ENCODE data around the gene ZNF407.

Gene ZNF407

GRCh38 chr18:75053028-75053629 is 455.5 kb downstream of the ZNF407 start:
- no peak for DNase-seq (ENCODE audit: low read depth)

GRCh38 chr18:75054046-75054445 is 456.4 kb downstream of the ZNF407 start:
- DNase-seq (ENCODE audit: low read depth) = no peak

GRCh38 chr18:75054611-75055010 is 456.9 kb downstream of the ZNF407 start:
- no peak for DNase-seq (ENCODE audit: low read depth)

GRCh38 chr18:75057169-75057960 is 459.7 kb downstream of the ZNF407 start:
- no peak for DNase-seq (ENCODE audit: low read depth)

- DNase-seq (ENCODE audit: low read depth) = no peak
Observed at GRCh38 chr18:75060185-75060584, 462.5 kb downstream of the ZNF407 start.

- no peak for DNase-seq (ENCODE audit: low read depth)
Observed at GRCh38 chr18:75062297-75062886, 464.7 kb downstream of the ZNF407 start.

GRCh38 chr18:75063196-75063595 is 465.5 kb downstream of the ZNF407 start:
- DNase-seq (ENCODE audit: low read depth) = no peak

- DNase-seq (ENCODE audit: low read depth) = no peak
Observed at GRCh38 chr18:75063615-75064512, 466.2 kb downstream of the ZNF407 start.

GRCh38 chr18:75064513-75064905 is 466.8 kb downstream of the ZNF407 start:
- DNase-seq (ENCODE audit: low read depth) = no peak

GRCh38 chr18:75065251-75066000 is 467.8 kb downstream of the ZNF407 start:
- no peak for DNase-seq (ENCODE audit: low read depth)

- no peak for DNase-seq (ENCODE audit: low read depth)
Observed at GRCh38 chr18:75066021-75066880, 468.6 kb downstream of the ZNF407 start.

GRCh38 chr18:75066936-75067335 is 469.3 kb downstream of the ZNF407 start:
- DNase-seq (ENCODE audit: low read depth) = no peak

GRCh38 chr18:75067996-75068645 is 470.5 kb downstream of the ZNF407 start:
- DNase-seq (ENCODE audit: low read depth) = no peak

- no peak for DNase-seq (ENCODE audit: low read depth)
Observed at GRCh38 chr18:75068682-75069435, 471.2 kb downstream of the ZNF407 start.

- DNase-seq (ENCODE audit: low read depth) = peak; percentile 2
Observed at GRCh38 chr18:75070235-75070624, 472.6 kb downstream of the ZNF407 start.

- peak; percentile 94 for DNase-seq (ENCODE audit: low read depth)
Observed at GRCh38 chr18:75070625-75071483, 473.2 kb downstream of the ZNF407 start.

- DNase-seq (ENCODE audit: low read depth) = no peak
Observed at GRCh38 chr18:75071484-75071785, 473.8 kb downstream of the ZNF407 start.

GRCh38 chr18:75071866-75072671 is 474.4 kb downstream of the ZNF407 start:
- DNase-seq (ENCODE audit: low read depth) = no peak

Measured in ELR (cell line).